K562 (cell line): ENCODE results near the gene POLR3G. TPM values are rescaled to one million over a fixed set of nuclear protein-coding genes. Genes with fewer than 3 reads are reported as not detected.

Source experiments
- BRF1 ChIP-seq: IDR thresholded peaks from 3 replicates; pipeline ENCODE4 v1.6.1; 2011; ENCODE audit warnings: borderline replicate concordance, mild to moderate bottlenecking; ENCODE audit not compliant: insufficient read length; ENCODE audit errors: extremely low read depth
- CHD2 ChIP-seq: IDR thresholded peaks from 2 replicates; pipeline ENCODE4 v1.6.1; 2011; ENCODE audit warnings: low read depth, low read length
- CXXC5 ChIP-seq: fragments of 250-450 bp; sonication (Bioruptor Pico); IDR thresholded peaks from 2 replicates; pipeline ENCODE4 v1.8.0; 2022; ENCODE audit warnings: inconsistent platforms, mild to moderate bottlenecking, moderate library complexity
- KLF16 ChIP-seq: IDR thresholded peaks from 2 replicates; pipeline ENCODE4 v1.6.1; 2016; ENCODE audit warnings: antibody characterized with exemption
- MTA2 ChIP-seq: fragments of 450-650 bp; IDR thresholded peaks from 2 replicates; pipeline ENCODE4 v1.6.1; 2016; ENCODE audit warnings: low read depth
- MYNN ChIP-seq, 2 experiments: sonication (generic); formaldehyde crosslinking in 1 of 2; IDR thresholded peaks; 2 replicates each; pipeline versions ENCODE4 v1.5.0 to v1.6.1; 2016 to 2020; ENCODE audit warnings: antibody characterized with exemption in 1 of 2, missing genetic modification reagents in 1 of 2
- NFYB ChIP-seq: IDR thresholded peaks from 2 replicates; pipeline ENCODE4 v1.6.1; 2011; ENCODE audit warnings: mild to moderate bottlenecking, moderate library complexity; ENCODE audit not compliant: insufficient read length; ENCODE audit errors: extremely low read depth
- NONO ChIP-seq, 2 experiments: fragments of 200-400 bp in 1 of 2; fragments of 450-650 bp in 1 of 2; formaldehyde crosslinking in 1 of 2; IDR thresholded peaks; 2 replicates each; pipeline ENCODE4 v1.6.1; 2017; ENCODE audit warnings: low read depth in 2 of 2, mild to moderate bottlenecking in 2 of 2, moderate library complexity in 2 of 2, low read length in 1 of 2
- PCBP1 ChIP-seq: fragments of 200-400 bp; formaldehyde crosslinking; IDR thresholded peaks from 2 replicates; pipeline ENCODE4 v1.6.1; 2018; ENCODE audit warnings: mild to moderate bottlenecking, low read depth, low read length; ENCODE audit not compliant: poor library complexity, severe bottlenecking
- PURB ChIP-seq: sonication (generic); formaldehyde crosslinking; IDR thresholded peaks from 2 replicates; pipeline ENCODE4 v1.9.0; 2021; ENCODE audit warnings: low read depth, mild to moderate bottlenecking, missing genetic modification reagents
- RAD21 ChIP-seq, 2 experiments: fragments of 250-450 bp in 1 of 2; fragments of 450-650 bp in 1 of 2; sonication (Bioruptor Pico) in 1 of 2; formaldehyde crosslinking in 1 of 2; IDR thresholded peaks in 1 of 2; conservative IDR thresholded peaks in 1 of 2; 2 replicates each; pipeline versions ENCODE4 v1.4.0 to v1.8.0; 2020 to 2022; ENCODE audit warnings: mild to moderate bottlenecking in 2 of 2, moderate library complexity in 1 of 2
- SMARCA4 ChIP-seq: fragments of 450-650 bp; IDR thresholded peaks from 2 replicates; pipeline ENCODE4 v1.6.1; 2016
- TBL1XR1 ChIP-seq, 2 experiments: IDR thresholded peaks; 2 replicates each; pipeline ENCODE4 v1.6.1; 2012; ENCODE audit warnings: improper control_type of control experiment in 2 of 2, low read length in 2 of 2, mild to moderate bottlenecking in 1 of 2
- TBP ChIP-seq: optimal IDR thresholded peaks from 2 replicates; pipeline ENCODE3; 2011; ENCODE audit warnings: low read depth, low read length, improper control_type of control experiment
- ZBTB7A ChIP-seq: IDR thresholded peaks from 2 replicates; pipeline ENCODE4 v1.6.1; 2011; ENCODE audit warnings: low read depth, mild to moderate bottlenecking, low read length, moderate library complexity, borderline replicate concordance; ENCODE audit not compliant: control insufficient read depth
- ZNF174 ChIP-seq: fragments of 250-450 bp; sonication (Bioruptor Pico); IDR thresholded peaks from 2 replicates; pipeline ENCODE4 v1.4.0; 2020; ENCODE audit warnings: mild to moderate bottlenecking
- ZNF384 ChIP-seq: IDR thresholded peaks from 2 replicates; pipeline ENCODE4 v1.6.1; 2012; ENCODE audit warnings: low read depth, low read length, improper control_type of control experiment
- polyA plus RNA-seq, 8 experiments: library from polyadenylated mRNA; depleted of rRNA in 4 of 8; stranded (reverse) in 5 of 8; unstranded in 3 of 8; fragments of >200 nt; fragmentation: Nextera tagmentation in 2 of 8; fragmentation: Illumina TruSeq in 1 of 8; extraction: Ambion mirVana in 2 of 8; extraction: Trizol in 1 of 8; gene quantifications; 2 replicates each; pipeline versions ENCODE4 v1.2.1 to v1.2.3, GENCODE V29; 2011 to 2014; ENCODE audit warnings: inconsistent platforms in 1 of 8, missing spikeins in 1 of 8
- total RNA-seq, 7 experiments: library from RNA; depleted of rRNA in 6 of 7; stranded (reverse); fragments of >200 nt in 6 of 7; fragmentation: Illumina TruSeq in 2 of 7; extraction: Trizol in 2 of 7; gene quantifications; 2 replicates each; pipeline versions ENCODE4 v1.2.1 to v1.2.3, GENCODE V29; 2011 to 2021; ENCODE audit warnings: low replicate concordance in 1 of 7
- TF ChIP-seq, protein P1 (sequence below): fragments of 450-650 bp; conservative IDR thresholded peaks from 2 replicates; pipeline ENCODE4 v1.6.1; 2016; ENCODE audit warnings: missing genetic modification characterization, low read depth, mild to moderate bottlenecking, control low read depth, missing compliant biosample characterization
- TF ChIP-seq, protein P2 (sequence below): fragments of 450-650 bp; IDR thresholded peaks from 2 replicates; pipeline ENCODE4 v1.6.1; 2017; ENCODE audit warnings: antibody characterized with exemption, mild to moderate bottlenecking

The POLR3G gene
- total and polyA plus RNA-seq, 9 of the 15 experiments (the other 6 are each of a cell fraction or from before 2014, with no cell fraction given): 39.0 to 111 (median 59.0) TPM

DNA sequence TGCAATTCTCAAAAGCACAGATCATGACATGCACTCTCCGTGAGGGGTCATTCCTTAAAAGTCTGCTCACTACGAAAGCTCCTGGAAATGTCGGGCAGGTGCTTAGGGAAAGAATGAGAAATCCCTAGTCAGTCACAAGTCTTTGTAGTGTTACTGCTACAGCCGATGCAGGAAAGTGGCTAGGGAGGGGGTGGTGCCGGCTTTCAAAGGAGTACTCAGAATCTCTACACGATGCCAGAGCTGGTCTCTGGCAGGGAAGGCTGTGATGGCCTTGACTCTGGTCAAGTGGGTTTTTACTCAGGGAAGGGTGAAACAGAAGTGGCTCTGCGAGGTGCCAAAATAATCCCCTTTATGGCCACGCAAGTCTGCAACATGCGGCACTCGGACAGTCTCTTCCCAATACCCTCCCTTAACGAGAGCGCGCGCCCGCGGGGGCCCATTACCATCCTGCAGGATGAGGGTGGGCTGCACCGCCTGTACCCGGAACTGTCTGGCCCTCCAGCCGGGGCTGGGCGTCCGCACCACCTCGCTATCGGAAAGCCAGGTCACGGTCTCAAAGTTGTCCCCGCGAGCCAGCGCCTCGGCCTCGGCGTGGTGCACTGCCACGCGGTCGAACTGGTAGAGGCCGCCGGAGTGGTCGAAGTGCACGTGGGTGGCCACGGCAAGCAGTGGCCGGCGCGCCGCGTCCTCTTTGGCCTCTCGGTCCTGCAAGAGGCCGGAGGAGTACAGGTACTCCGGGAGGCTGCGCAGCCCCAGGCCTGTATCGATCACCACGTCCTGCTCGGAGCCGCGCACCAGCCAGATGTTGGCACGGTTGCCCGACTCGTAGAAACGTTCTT is 1.0 kb upstream of the POLR3G start (continued):
- TF ChIP-seq CXXC5 (CRISPR knock-in tag): no peak
- no peak for TF ChIP-seq NFYB
- TF ChIP-seq CHD2: no peak
- peak; percentile 35 for TF ChIP-seq PCBP1
- peak; percentile 56; the same call in 1 of the 2 replicates for TF ChIP-seq ZBTB7A
- TF ChIP-seq SMARCA4: no peak
- no peak for TF ChIP-seq MYNN (IDR thresholded peaks at IDR 0.05)
- no peak for TF ChIP-seq MYNN (CRISPR knock-in tag; IDR thresholded peaks at IDR 0.05)
- TF ChIP-seq, protein P1, sequence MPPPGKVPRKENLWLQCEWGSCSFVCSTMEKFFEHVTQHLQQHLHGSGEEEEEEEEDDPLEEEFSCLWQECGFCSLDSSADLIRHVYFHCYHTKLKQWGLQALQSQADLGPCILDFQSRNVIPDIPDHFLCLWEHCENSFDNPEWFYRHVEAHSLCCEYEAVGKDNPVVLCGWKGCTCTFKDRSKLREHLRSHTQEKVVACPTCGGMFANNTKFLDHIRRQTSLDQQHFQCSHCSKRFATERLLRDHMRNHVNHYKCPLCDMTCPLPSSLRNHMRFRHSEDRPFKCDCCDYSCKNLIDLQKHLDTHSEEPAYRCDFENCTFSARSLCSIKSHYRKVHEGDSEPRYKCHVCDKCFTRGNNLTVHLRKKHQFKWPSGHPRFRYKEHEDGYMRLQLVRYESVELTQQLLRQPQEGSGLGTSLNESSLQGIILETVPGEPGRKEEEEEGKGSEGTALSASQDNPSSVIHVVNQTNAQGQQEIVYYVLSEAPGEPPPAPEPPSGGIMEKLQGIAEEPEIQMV (tag): no peak
- no peak for TF ChIP-seq KLF16
- TF ChIP-seq TBL1XR1 (IDR thresholded peaks at IDR 0.05; ENCODE audit: low read length in 2 of 2): no peak
- TF ChIP-seq NONO (IDR thresholded peaks at IDR 0.05; ENCODE audit: low read depth in 2 of 2, low read length in 1 of 2): 0 out of 4 replicates have a peak, but pooled peaks of 1 of the 2 experiments have one; percentile 13
- no peak for TF ChIP-seq BRF1
- TF ChIP-seq, protein P2, sequence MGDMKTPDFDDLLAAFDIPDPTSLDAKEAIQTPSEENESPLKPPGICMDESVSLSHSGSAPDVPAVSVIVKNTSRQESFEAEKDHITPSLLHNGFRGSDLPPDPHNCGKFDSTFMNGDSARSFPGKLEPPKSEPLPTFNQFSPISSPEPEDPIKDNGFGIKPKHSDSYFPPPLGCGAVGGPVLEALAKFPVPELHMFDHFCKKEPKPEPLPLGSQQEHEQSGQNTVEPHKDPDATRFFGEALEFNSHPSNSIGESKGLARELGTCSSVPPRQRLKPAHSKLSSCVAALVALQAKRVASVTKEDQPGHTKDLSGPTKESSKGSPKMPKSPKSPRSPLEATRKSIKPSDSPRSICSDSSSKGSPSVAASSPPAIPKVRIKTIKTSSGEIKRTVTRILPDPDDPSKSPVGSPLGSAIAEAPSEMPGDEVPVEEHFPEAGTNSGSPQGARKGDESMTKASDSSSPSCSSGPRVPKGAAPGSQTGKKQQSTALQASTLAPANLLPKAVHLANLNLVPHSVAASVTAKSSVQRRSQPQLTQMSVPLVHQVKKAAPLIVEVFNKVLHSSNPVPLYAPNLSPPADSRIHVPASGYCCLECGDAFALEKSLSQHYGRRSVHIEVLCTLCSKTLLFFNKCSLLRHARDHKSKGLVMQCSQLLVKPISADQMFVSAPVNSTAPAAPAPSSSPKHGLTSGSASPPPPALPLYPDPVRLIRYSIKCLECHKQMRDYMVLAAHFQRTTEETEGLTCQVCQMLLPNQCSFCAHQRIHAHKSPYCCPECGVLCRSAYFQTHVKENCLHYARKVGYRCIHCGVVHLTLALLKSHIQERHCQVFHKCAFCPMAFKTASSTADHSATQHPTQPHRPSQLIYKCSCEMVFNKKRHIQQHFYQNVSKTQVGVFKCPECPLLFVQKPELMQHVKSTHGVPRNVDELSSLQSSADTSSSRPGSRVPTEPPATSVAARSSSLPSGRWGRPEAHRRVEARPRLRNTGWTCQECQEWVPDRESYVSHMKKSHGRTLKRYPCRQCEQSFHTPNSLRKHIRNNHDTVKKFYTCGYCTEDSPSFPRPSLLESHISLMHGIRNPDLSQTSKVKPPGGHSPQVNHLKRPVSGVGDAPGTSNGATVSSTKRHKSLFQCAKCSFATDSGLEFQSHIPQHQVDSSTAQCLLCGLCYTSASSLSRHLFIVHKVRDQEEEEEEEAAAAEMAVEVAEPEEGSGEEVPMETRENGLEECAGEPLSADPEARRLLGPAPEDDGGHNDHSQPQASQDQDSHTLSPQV: peak; percentile 82
- no peak for TF ChIP-seq ZNF174
- TF ChIP-seq RAD21 (CRISPR knock-in tag; conservative IDR thresholded peaks at IDR 0.05 in 1 of 2, IDR thresholded peaks at IDR 0.05 in 1 of 2): no peak
- TF ChIP-seq TBP: no peak
- TF ChIP-seq MTA2: no peak
- no peak for TF ChIP-seq ZNF384
- no peak for TF ChIP-seq PURB (CRISPR knock-in tag)
